A549 (cell line): ENCODE measurements around the gene PRKCSH.

ENCODE experiments used
- NFE2L2 ChIP-seq: fragments of 150-350 bp; conservative IDR thresholded peaks from 2 replicates; pipeline ENCODE4 v1.6.1; 2014; ENCODE audit warnings: low read length
- TF ChIP-seq, protein P1 (sequence below): fragments of >200 bp; sonication (Bioruptor Twin); formaldehyde crosslinking; IDR thresholded peaks from 3 replicates; pipeline ENCODE4 v1.5.1; 2016

- TF ChIP-seq NFE2L2, result no peak
- TF ChIP-seq, protein P1, sequence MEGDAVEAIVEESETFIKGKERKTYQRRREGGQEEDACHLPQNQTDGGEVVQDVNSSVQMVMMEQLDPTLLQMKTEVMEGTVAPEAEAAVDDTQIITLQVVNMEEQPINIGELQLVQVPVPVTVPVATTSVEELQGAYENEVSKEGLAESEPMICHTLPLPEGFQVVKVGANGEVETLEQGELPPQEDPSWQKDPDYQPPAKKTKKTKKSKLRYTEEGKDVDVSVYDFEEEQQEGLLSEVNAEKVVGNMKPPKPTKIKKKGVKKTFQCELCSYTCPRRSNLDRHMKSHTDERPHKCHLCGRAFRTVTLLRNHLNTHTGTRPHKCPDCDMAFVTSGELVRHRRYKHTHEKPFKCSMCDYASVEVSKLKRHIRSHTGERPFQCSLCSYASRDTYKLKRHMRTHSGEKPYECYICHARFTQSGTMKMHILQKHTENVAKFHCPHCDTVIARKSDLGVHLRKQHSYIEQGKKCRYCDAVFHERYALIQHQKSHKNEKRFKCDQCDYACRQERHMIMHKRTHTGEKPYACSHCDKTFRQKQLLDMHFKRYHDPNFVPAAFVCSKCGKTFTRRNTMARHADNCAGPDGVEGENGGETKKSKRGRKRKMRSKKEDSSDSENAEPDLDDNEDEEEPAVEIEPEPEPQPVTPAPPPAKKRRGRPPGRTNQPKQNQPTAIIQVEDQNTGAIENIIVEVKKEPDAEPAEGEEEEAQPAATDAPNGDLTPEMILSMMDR, result no peak
Measured at GRCh38 chr19:11400798-11401197, 34.6 kb upstream of the PRKCSH start.
